OCI-LY7 (cell line): Measurements from ENCODE around the gene YBX2.

Source experiments
- EZH2phosphoT487 ChIP-seq: fragments of 200-600 bp; sonication (generic); IDR thresholded peaks from 2 replicates; pipeline ENCODE4 v1.6.1; 2018; ENCODE audit warnings: low read depth, borderline replicate concordance, mild to moderate bottlenecking, mixed run types, antibody characterized with exemption, low read length, moderate library complexity, mixed read lengths
- TF ChIP-seq, protein P1 (sequence below): fragments of 200-600 bp; sonication (generic); conservative IDR thresholded peaks from 2 replicates; pipeline ENCODE4 v1.5.1; 2014; ENCODE audit warnings: mild to moderate bottlenecking, antibody characterized with exemption, low read length, moderate library complexity, mixed read lengths

DNA sequence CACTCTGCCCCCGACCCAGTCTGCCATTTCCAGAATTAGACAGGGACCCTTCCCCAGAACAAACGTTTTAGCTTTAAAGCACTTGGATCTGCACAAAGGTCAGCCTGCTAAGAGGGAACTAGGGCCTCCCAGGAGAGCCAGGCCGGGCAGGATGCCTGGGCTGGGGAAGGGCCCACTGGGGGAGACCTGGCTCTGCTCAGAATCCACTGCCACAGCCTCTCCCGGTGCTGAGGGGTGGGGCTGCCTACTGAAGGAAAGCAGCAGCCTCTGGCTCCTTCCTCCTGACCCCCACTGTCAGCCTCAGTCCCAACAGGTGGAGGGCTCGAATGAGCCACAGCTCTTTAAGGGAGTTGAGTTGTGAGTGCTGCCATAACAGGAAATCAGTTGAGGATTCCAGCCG is 1.7 kb downstream of the YBX2 start:
- TF ChIP-seq, protein P1, sequence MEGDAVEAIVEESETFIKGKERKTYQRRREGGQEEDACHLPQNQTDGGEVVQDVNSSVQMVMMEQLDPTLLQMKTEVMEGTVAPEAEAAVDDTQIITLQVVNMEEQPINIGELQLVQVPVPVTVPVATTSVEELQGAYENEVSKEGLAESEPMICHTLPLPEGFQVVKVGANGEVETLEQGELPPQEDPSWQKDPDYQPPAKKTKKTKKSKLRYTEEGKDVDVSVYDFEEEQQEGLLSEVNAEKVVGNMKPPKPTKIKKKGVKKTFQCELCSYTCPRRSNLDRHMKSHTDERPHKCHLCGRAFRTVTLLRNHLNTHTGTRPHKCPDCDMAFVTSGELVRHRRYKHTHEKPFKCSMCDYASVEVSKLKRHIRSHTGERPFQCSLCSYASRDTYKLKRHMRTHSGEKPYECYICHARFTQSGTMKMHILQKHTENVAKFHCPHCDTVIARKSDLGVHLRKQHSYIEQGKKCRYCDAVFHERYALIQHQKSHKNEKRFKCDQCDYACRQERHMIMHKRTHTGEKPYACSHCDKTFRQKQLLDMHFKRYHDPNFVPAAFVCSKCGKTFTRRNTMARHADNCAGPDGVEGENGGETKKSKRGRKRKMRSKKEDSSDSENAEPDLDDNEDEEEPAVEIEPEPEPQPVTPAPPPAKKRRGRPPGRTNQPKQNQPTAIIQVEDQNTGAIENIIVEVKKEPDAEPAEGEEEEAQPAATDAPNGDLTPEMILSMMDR = no peak
- TF ChIP-seq EZH2phosphoT487 = no peak
